Parathyroid adenoma (tissue), 2 donors: Measurements from ENCODE around the gene MFSD12.
A peak's percentile ranks its signal among the peaks of the same experiment; 100 is the strongest.

Experiments used
- H2AFZ ChIP-seq: fragments of 300-600 bp; sonication (generic); one replicate; pipeline ENCODE4 v1.7.0; 2017; ENCODE audit warnings: antibody characterized with exemption, mild to moderate bottlenecking
- H3K27ac ChIP-seq: fragments of 300-600 bp; sonication (generic); one replicate; pipeline ENCODE4 v1.7.0; 2017
- H3K27me3 ChIP-seq: fragments of 300-600 bp; sonication (generic); one replicate; pipeline ENCODE4 v1.7.0; 2017; ENCODE audit warnings: low read length; ENCODE audit not compliant: control insufficient read depth, insufficient read depth
- H3K36me3 ChIP-seq: fragments of 300-600 bp; sonication (generic); one replicate; pipeline ENCODE4 v1.7.0; 2017; ENCODE audit warnings: low read length; ENCODE audit not compliant: control insufficient read depth, insufficient read depth
- H3K4me1 ChIP-seq: fragments of 300-600 bp; sonication (generic); one replicate; pipeline ENCODE4 v1.7.0; 2017; ENCODE audit warnings: control low read depth
- H3K4me2 ChIP-seq: fragments of 300-600 bp; sonication (generic); one replicate; pipeline ENCODE4 v1.7.0; 2017; ENCODE audit warnings: low read length
- H3K4me3 ChIP-seq: fragments of 300-600 bp; sonication (generic); one replicate; pipeline ENCODE4 v1.7.0; 2017; ENCODE audit warnings: low read depth, low read length
- H3K79me2 ChIP-seq: fragments of 300-600 bp; sonication (generic); one replicate; pipeline ENCODE4 v1.7.0; 2017; ENCODE audit warnings: control low read depth
- H3K9ac ChIP-seq: fragments of 300-600 bp; sonication (generic); one replicate; pipeline ENCODE4 v1.7.0; 2017; ENCODE audit warnings: mild to moderate bottlenecking
- H3K9me3 ChIP-seq: fragments of 300-600 bp; sonication (generic); one replicate; pipeline ENCODE4 v1.7.0; 2017; ENCODE audit warnings: low read length; ENCODE audit not compliant: control insufficient read depth
- TF ChIP-seq, protein P1 (sequence below): fragments of 300-600 bp; sonication (generic); IDR thresholded peaks from one replicate; pipeline ENCODE4 v1.7.0; 2017; ENCODE audit warnings: antibody characterized with exemption, mild to moderate bottlenecking
- donor health status: primary hyperparathyroidism.

The MFSD12 gene

DNA sequence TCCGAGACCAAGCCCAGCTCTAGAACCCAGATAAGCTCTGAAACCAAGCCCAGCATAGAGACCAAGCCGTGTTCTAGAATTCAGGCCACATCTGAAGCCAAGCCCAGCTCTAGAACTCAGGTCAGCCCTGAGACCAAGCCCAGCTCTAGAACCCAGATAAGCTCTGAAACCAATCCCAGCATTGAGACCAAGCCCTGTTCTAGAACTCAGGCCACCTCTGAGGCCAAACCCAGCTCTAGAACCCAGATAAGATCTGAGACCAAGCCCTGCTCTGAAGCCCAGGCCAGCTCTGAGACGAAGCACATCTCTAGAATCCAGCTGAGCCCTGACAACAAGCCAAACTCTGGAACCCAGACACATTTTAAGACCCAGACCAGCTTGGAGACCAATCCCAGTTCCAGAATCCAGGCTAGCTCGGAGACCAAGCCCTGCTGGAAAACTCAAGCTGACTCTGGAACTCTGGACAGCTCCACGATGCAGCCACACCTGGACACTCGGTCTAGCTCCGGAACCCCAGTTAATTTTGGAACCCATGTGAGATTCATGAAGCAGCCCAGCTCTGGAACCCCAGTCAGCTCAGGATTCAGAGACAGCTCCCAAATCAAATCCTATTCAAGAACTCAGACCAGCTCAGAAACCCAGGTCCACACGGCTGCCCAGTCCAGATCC is 33.7 kb upstream of the MFSD12 start:
- TF ChIP-seq, protein P1, sequence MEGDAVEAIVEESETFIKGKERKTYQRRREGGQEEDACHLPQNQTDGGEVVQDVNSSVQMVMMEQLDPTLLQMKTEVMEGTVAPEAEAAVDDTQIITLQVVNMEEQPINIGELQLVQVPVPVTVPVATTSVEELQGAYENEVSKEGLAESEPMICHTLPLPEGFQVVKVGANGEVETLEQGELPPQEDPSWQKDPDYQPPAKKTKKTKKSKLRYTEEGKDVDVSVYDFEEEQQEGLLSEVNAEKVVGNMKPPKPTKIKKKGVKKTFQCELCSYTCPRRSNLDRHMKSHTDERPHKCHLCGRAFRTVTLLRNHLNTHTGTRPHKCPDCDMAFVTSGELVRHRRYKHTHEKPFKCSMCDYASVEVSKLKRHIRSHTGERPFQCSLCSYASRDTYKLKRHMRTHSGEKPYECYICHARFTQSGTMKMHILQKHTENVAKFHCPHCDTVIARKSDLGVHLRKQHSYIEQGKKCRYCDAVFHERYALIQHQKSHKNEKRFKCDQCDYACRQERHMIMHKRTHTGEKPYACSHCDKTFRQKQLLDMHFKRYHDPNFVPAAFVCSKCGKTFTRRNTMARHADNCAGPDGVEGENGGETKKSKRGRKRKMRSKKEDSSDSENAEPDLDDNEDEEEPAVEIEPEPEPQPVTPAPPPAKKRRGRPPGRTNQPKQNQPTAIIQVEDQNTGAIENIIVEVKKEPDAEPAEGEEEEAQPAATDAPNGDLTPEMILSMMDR = no peak
- H3K9me3 ChIP-seq = no peaks in the 10 kb centered on the region
- H3K79me2 ChIP-seq = no peaks in the 10 kb centered on the region
- H3K27me3 ChIP-seq = no peaks in the 10 kb centered on the region
- H3K36me3 ChIP-seq = no peaks in the 10 kb centered on the region
- H3K4me3 ChIP-seq = no peak overlapping the region
- H3K4me2 ChIP-seq = no peak overlapping the region
- no peak overlapping the region for H3K27ac ChIP-seq
- no peak overlapping the region for H2AFZ ChIP-seq
- no peak overlapping the region for H3K9ac ChIP-seq
- no peaks in the 10 kb centered on the region for H3K4me1 ChIP-seq

DNA sequence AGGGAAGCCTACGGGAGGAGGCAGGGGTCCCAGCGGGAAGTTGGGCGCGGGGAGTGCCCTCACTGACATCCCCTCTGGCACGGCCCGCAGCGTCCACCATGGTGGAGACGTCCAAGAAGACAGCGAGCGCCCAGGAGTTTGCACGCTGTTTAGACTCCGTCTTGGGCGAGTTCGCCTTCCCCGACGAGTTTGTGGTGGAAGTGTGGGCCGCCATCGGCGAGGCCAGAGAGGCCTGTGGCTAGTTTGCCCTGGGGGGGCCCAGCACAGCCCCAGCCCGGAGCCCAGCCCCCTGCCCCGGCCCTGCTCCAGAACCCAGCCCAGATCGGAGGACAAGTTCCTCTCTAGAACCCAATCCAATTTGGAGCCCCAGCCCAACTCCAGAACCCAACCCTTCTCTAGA is 32.6 kb upstream of the MFSD12 start:
- Histone ChIP-seq H2AFZ (no peak overlapping the region), H3K9ac (no peak overlapping the region), H3K4me1 (no peaks in the 10 kb centered on the region), H3K4me3 (no peak overlapping the region), H3K4me2 (no peak overlapping the region), H3K27me3 (no peaks in the 10 kb centered on the region), H3K36me3 (no peaks in the 10 kb centered on the region), H3K79me2 (no peaks in the 10 kb centered on the region), H3K27ac (no peak overlapping the region), H3K9me3 (no peaks in the 10 kb centered on the region)
- TF ChIP-seq, protein P1 = no peak

DNA sequence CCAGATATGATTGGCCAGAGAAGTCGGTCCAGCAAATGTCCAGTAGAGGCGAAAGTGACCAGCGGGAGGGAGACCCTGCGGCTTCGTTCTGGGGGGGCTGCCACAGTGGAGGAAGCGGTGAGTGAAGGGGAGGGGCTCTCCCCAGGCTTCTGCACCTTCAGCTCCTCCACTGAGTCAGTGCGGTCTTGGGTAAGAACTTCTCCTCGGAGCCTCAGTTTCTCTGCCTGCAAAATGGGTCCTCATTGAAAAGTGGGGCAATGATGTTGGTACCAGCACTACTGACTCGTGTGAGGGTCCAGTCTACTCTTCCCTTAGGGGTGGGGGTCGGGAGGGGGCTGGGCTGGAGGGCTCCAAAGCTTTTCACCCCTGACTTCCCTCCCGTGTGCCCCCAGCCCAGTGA is 32.1 kb upstream of the MFSD12 start:
- no peaks in the 10 kb centered on the region for H3K27me3 ChIP-seq
- H2AFZ ChIP-seq = no peak overlapping the region
- TF ChIP-seq, protein P1 = no peak
- H3K27ac ChIP-seq = no peak overlapping the region
- no peak overlapping the region for H3K9ac ChIP-seq
- H3K79me2 ChIP-seq = no peaks in the 10 kb centered on the region
- no peak overlapping the region for H3K4me3 ChIP-seq
- H3K36me3 ChIP-seq = no peaks in the 10 kb centered on the region
- no peaks in the 10 kb centered on the region for H3K4me1 ChIP-seq
- no peaks in the 10 kb centered on the region for H3K9me3 ChIP-seq
- no peak overlapping the region for H3K4me2 ChIP-seq

GRCh38 chr19:3586707-3587346 is 29.4 kb upstream of the MFSD12 start:
- TF ChIP-seq, protein P1 = no peak
- Histone ChIP-seq H2AFZ (no peak overlapping the region), H3K9ac (no peak overlapping the region), H3K4me2 (peak overlapping the region; percentile 5), H3K79me2 (no peaks in the 10 kb centered on the region), H3K27ac (no peak overlapping the region), H3K4me1 (no peaks in the 10 kb centered on the region), H3K27me3 (no peaks in the 10 kb centered on the region), H3K4me3 (no peak overlapping the region), H3K9me3 (no peaks in the 10 kb centered on the region), H3K36me3 (no peaks in the 10 kb centered on the region)
